ENCODE measurements around the gene ATG7.

DNA sequence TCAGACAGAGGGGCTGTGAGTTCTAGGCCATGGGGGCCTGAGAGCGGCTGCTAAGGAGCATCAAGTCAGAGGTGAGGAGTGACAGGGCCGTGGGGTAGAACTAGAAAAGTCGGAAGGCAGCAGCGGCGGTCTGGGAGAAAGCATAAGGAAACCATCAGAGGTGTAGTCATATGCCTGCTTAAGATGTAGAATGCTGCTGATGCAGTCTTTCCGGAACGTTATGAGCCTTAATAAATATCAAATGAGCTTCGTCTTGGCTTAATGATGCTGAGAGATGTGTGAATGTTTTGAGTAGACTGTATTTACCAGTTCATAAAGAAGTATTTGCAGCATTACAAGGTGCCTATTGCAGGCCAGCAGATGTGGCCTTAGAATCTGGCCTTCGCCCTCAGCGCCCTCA, 15.2 kb downstream of the ATG7 start:
- TF ChIP-seq ZNF138 (tag by site-specific recombination; IDR thresholded peaks at IDR 0.05; ENCODE audit: borderline replicate concordance) (no peak), SETDB1 (IDR thresholded peaks at IDR 0.05; ENCODE audit: insufficient read length, low read length) (no peak), MEIS1 (CRISPR knock-in tag; IDR thresholded peaks at IDR 0.05; ENCODE audit: borderline replicate concordance) (no peak), ZNF324 (tag by site-specific recombination; IDR thresholded peaks at IDR 0.05) (no peak), ZSCAN16 (tag by site-specific recombination; IDR thresholded peaks at IDR 0.05) (no peak), ZBTB8A (tag by site-specific recombination; IDR thresholded peaks at IDR 0.05) (no peak), MZF1 (tag by site-specific recombination; IDR thresholded peaks at IDR 0.05; ENCODE audit: borderline replicate concordance) (no peak), ZNF792 (tag by site-specific recombination; IDR thresholded peaks at IDR 0.05) (no peak), FEZF1 (tag by site-specific recombination; IDR thresholded peaks at IDR 0.05) (no peak), REST (tag by site-specific recombination; IDR thresholded peaks at IDR 0.05) (no peak), ZBTB49 (tag by site-specific recombination; IDR thresholded peaks at IDR 0.05; ENCODE audit: low read depth) (no peak), GLIS2 (tag by site-specific recombination; IDR thresholded peaks at IDR 0.05) (no peak), ZNF785 (tag by site-specific recombination; IDR thresholded peaks at IDR 0.05) (no peak)
- TF ChIP-seq, protein P1, sequence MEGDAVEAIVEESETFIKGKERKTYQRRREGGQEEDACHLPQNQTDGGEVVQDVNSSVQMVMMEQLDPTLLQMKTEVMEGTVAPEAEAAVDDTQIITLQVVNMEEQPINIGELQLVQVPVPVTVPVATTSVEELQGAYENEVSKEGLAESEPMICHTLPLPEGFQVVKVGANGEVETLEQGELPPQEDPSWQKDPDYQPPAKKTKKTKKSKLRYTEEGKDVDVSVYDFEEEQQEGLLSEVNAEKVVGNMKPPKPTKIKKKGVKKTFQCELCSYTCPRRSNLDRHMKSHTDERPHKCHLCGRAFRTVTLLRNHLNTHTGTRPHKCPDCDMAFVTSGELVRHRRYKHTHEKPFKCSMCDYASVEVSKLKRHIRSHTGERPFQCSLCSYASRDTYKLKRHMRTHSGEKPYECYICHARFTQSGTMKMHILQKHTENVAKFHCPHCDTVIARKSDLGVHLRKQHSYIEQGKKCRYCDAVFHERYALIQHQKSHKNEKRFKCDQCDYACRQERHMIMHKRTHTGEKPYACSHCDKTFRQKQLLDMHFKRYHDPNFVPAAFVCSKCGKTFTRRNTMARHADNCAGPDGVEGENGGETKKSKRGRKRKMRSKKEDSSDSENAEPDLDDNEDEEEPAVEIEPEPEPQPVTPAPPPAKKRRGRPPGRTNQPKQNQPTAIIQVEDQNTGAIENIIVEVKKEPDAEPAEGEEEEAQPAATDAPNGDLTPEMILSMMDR (tag by site-specific recombination; IDR thresholded peaks at IDR 0.05) = no peak
